A549 (cell line): Measurements from ENCODE around the gene BPIFB4. TPM values are rescaled to one million over a fixed set of nuclear protein-coding genes. Genes with fewer than 3 reads are reported as not detected.

Experiments used
- ATAC-seq, 2 experiments: fragments of 200-7000 bp in 1 of 2; fragments of >200 bp in 1 of 2; cut with Nextera tagmentation in 1 of 2; cut with Tn5 transposase in 1 of 2; 3 replicates each; pipeline versions ENCODE4 v1.8.0 to v1.9.1; 2018 to 2020; ENCODE audit warnings: mild to moderate bottlenecking in 1 of 2, moderate library complexity in 1 of 2
- CTCF ChIA-PET: fragments of 300-600 bp; sonication (Branson Sonifier 250); formaldehyde crosslinking; extraction: SDS; loops from one replicate; lab custom pipeline; 2021; ENCODE audit warnings: antibody characterized with exemption, inconsistent platforms; lab: Yijun Ruan, JAX
- POLR2A ChIA-PET: fragments of 350-600 bp; formaldehyde crosslinking; extraction: SDS; loops from one replicate; lab custom pipeline; 2021; ENCODE audit warnings: antibody characterized with exemption, inconsistent platforms; lab: Yijun Ruan, JAX
- DNase-seq, 2 experiments: peaks; one replicate each; pipeline versions ENCODE4 v3.0.0 to v3.0.0-alpha.2; 2011 to 2016; ENCODE audit warnings: low read depth in 1 of 2, low spot score in 1 of 2
- FAIRE-seq: peaks from 2 replicates; lab custom pipeline; 2011; peaks lifted over from hg19 to GRCh38; lab: Jason Lieb, UNC
- H3K27ac ChIP-seq, 2 experiments: fragments of >200 bp; sonication (Bioruptor Twin); formaldehyde crosslinking; 3 replicates each; pipeline ENCODE4 v1.5.1; 2016 to 2017
- H3K4me1 ChIP-seq: fragments of >200 bp; sonication (Bioruptor Twin); formaldehyde crosslinking; 3 replicates; pipeline ENCODE4 v1.6.1; 2016
- H3K4me2 ChIP-seq: fragments of >200 bp; sonication (Bioruptor Twin); formaldehyde crosslinking; 3 replicates; pipeline ENCODE4 v1.6.1; 2016
- H3K4me3 ChIP-seq: fragments of >200 bp; sonication (Bioruptor Twin); formaldehyde crosslinking; 3 replicates; pipeline ENCODE4 v1.5.1; 2016
- H3K9me3 ChIP-seq: fragments of >200 bp; sonication (Bioruptor Twin); formaldehyde crosslinking; 3 replicates; pipeline ENCODE4 v1.6.1; 2016
- BHLHE40 ChIP-seq: IDR thresholded peaks from 2 replicates; pipeline ENCODE4 v1.6.1; 2012; ENCODE audit warnings: low read depth, low read length, inconsistent platforms
- CBX2 ChIP-seq: fragments of 200-600 bp; sonication (generic); IDR thresholded peaks from 2 replicates; pipeline ENCODE4 v1.6.1; 2016; ENCODE audit warnings: low read depth, mild to moderate bottlenecking, borderline replicate concordance
- CBX8 ChIP-seq: fragments of 200-600 bp; sonication (generic); IDR thresholded peaks from 2 replicates; pipeline ENCODE4 v1.6.1; 2016
- CEBPB ChIP-seq, 2 experiments: fragments of >200 bp in 1 of 2; sonication (Bioruptor Twin) in 1 of 2; formaldehyde crosslinking in 1 of 2; IDR thresholded peaks; 2 replicates each; pipeline ENCODE4 v1.6.1; 2012 to 2016
- CHD4 ChIP-seq: fragments of 200-600 bp; sonication (generic); IDR thresholded peaks from 2 replicates; pipeline ENCODE4 v1.6.1; 2016; ENCODE audit warnings: antibody characterized with exemption, mild to moderate bottlenecking, borderline replicate concordance
- EHF ChIP-seq: fragments of 250-450 bp; sonication (Bioruptor Pico); IDR thresholded peaks from 2 replicates; pipeline ENCODE4 v1.5.0; 2020; ENCODE audit warnings: mild to moderate bottlenecking
- EP300 ChIP-seq, 2 experiments: fragments of >200 bp; sonication (Bioruptor Twin); formaldehyde crosslinking; IDR thresholded peaks; 2 replicates in 1 of 2; 3 replicates in 1 of 2; pipeline ENCODE4 v1.6.1; 2016 to 2017
- ESRRA ChIP-seq: fragments of 150-350 bp; IDR thresholded peaks from 2 replicates; pipeline ENCODE4 v1.6.1; 2014; ENCODE audit warnings: mild to moderate bottlenecking, low read length, borderline replicate concordance
- FOSB ChIP-seq: fragments of 250-450 bp; sonication (Bioruptor Pico); IDR thresholded peaks from 2 replicates; pipeline ENCODE4 v1.5.0; 2020; ENCODE audit warnings: mild to moderate bottlenecking, moderate library complexity
- GATA3 ChIP-seq: IDR thresholded peaks from 2 replicates; pipeline ENCODE4 v1.6.1; 2012; ENCODE audit warnings: borderline replicate concordance
- HDAC2 ChIP-seq: fragments of 200-600 bp; sonication (generic); IDR thresholded peaks from 2 replicates; pipeline ENCODE4 v1.6.1; 2016
- HEYL ChIP-seq: fragments of 250-450 bp; sonication (Bioruptor Pico); IDR thresholded peaks from 2 replicates; pipeline ENCODE4 v1.8.0; 2021; ENCODE audit warnings: mild to moderate bottlenecking, moderate library complexity
- JUNB ChIP-seq: fragments of >200 bp; sonication (Bioruptor Twin); formaldehyde crosslinking; IDR thresholded peaks from 2 replicates; pipeline ENCODE4 v1.6.1; 2016
- KDM1A ChIP-seq: fragments of 200-600 bp; sonication (generic); IDR thresholded peaks from 2 replicates; pipeline ENCODE4 v1.6.1; 2016; ENCODE audit warnings: low read depth, mild to moderate bottlenecking
- MAFK ChIP-seq: fragments of 450-650 bp; IDR thresholded peaks from 2 replicates; pipeline ENCODE4 v1.6.1; 2014; ENCODE audit not compliant: partially characterized antibody
- MAZ ChIP-seq: fragments of 150-350 bp; IDR thresholded peaks from 2 replicates; pipeline ENCODE4 v1.6.1; 2014; ENCODE audit warnings: antibody characterized with exemption, low read depth, low read length, borderline replicate concordance
- MYC ChIP-seq: IDR thresholded peaks from 2 replicates; pipeline ENCODE4 v1.6.1; 2012; ENCODE audit warnings: mild to moderate bottlenecking, inconsistent platforms, low read length, improper control_type of control experiment, borderline replicate concordance
- POLR2A ChIP-seq: IDR thresholded peaks from 2 replicates; pipeline ENCODE4 v1.6.1; 2012; ENCODE audit warnings: mild to moderate bottlenecking, low read length
- POLR2AphosphoS2 ChIP-seq: conservative IDR thresholded peaks from 2 replicates; pipeline ENCODE4 v1.6.1; 2012; ENCODE audit warnings: low read length, improper control_type of control experiment, inconsistent platforms
- RARB ChIP-seq: fragments of 250-450 bp; sonication (Bioruptor Pico); IDR thresholded peaks from 2 replicates; pipeline ENCODE4 v1.8.0; 2021; ENCODE audit warnings: mild to moderate bottlenecking, moderate library complexity
- RFX5 ChIP-seq: fragments of 450-650 bp; IDR thresholded peaks from 2 replicates; pipeline ENCODE4 v1.7.1; 2014; ENCODE audit warnings: antibody characterized with exemption, mild to moderate bottlenecking, moderate library complexity
- SMC3 ChIP-seq: fragments of >200 bp; sonication (Bioruptor Twin); formaldehyde crosslinking; IDR thresholded peaks from 3 replicates; pipeline ENCODE4 v1.6.1; 2018; ENCODE audit warnings: inconsistent platforms
- SREBF2 ChIP-seq: fragments of 450-650 bp; IDR thresholded peaks from 2 replicates; pipeline ENCODE4 v1.6.1; 2014; ENCODE audit warnings: mild to moderate bottlenecking, moderate library complexity
- TP53 ChIP-seq: fragments of 250-450 bp; sonication (Bioruptor Pico); IDR thresholded peaks from 2 replicates; pipeline ENCODE4 v1.5.0; 2021; ENCODE audit warnings: mild to moderate bottlenecking, moderate library complexity
- ZFP36 ChIP-seq: fragments of 450-650 bp; IDR thresholded peaks from 2 replicates; pipeline ENCODE4 v1.6.1; 2014; ENCODE audit warnings: borderline replicate concordance; ENCODE audit not compliant: partially characterized antibody
- ZSCAN20 ChIP-seq: fragments of 250-450 bp; sonication (Bioruptor Pico); IDR thresholded peaks from 2 replicates; pipeline ENCODE4 v1.8.0; 2022; ENCODE audit warnings: mild to moderate bottlenecking, moderate library complexity
- WGBS: methylation state at CpG from one replicate; pipeline ENCODE4 v1.1.6; 2017; ENCODE audit errors: missing lambda C conversion rate; 5-methylcytosine and 5-hydroxymethylcytosine counted together
- polyA plus RNA-seq, 4 experiments: library from polyadenylated mRNA; depleted of rRNA in 3 of 4; stranded (reverse); fragments of >200 nt; fragmentation: RNase III in 1 of 4; extraction: RNeasy Plus Mini Kit Qiagen cat#74134 plus additional on column Dnase treatment in 1 of 4; gene quantifications; 2 replicates in 3 of 4; 3 replicates in 1 of 4; pipeline ENCODE4 v1.2.3, GENCODE V29; 2011 to 2017
- TF ChIP-seq, protein P1 (sequence below): IDR thresholded peaks from 2 replicates; pipeline ENCODE4 v1.6.1; 2012
- TF ChIP-seq, protein P2 (sequence below): fragments of >200 bp; sonication (Bioruptor Twin); formaldehyde crosslinking; IDR thresholded peaks from 3 replicates; pipeline ENCODE4 v1.6.1; 2016
- TF ChIP-seq, protein P3 (sequence below): fragments of 150-350 bp; IDR thresholded peaks from 2 replicates; pipeline ENCODE4 v1.6.1; 2014; ENCODE audit warnings: low read depth, mild to moderate bottlenecking, low read length

BPIFB4 gene
- polyA plus RNA-seq, 2 of the 4 experiments (the other 2 are of a cell fraction): not detected

DNA sequence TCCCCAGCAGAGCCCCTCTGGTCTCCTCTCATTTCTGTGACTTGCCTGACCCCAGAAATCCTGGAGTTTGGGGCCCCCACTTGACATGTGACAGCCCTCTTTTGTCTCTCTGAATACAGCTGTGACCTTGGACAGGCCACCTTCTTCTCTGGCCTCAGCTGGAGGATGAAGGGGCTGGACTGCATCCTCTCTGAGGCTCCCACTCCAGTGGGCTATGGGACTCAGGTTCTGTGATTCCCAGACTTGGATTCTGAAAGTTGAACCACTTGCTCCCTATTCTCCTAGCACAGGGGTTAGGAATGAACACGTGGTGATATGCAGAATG, 16.7 kb upstream of the BPIFB4 start:
- no peak overlapping the region for H3K4me2 ChIP-seq
- CTCF ChIA-PET: interaction anchor here (0.6 to 1.7 kb wide), 4 partner anchors 9 to 411 kb away, joined by 3 to 4 read pairs (median 3); no protein-coding TSS in a partner anchor
- H3K9me3 ChIP-seq: no peaks in the 10 kb centered on the region
- H3K4me1 ChIP-seq: no peaks in the 10 kb centered on the region
- ATAC-seq: no peak
- DNase-seq: no peak
- FAIRE-seq: no peak
- 11% methylated on average over 1 of the region's 1 CpG for WGBS
- no peak for TF ChIP-seq RARB (CRISPR knock-in tag)
- TF ChIP-seq, protein P1, sequence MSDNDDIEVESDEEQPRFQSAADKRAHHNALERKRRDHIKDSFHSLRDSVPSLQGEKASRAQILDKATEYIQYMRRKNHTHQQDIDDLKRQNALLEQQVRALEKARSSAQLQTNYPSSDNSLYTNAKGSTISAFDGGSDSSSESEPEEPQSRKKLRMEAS: no peak
- no peak for TF ChIP-seq HEYL (CRISPR knock-in tag)
- TF ChIP-seq ZFP36: no peak
- no peak for TF ChIP-seq TP53 (CRISPR knock-in tag)
- TF ChIP-seq CBX8: no peak
- no peak for TF ChIP-seq ESRRA
- no peak for TF ChIP-seq SREBF2
- TF ChIP-seq GATA3: no peak
- TF ChIP-seq EP300 (IDR thresholded peaks at IDR 0.05): no peak
- TF ChIP-seq, protein P2, sequence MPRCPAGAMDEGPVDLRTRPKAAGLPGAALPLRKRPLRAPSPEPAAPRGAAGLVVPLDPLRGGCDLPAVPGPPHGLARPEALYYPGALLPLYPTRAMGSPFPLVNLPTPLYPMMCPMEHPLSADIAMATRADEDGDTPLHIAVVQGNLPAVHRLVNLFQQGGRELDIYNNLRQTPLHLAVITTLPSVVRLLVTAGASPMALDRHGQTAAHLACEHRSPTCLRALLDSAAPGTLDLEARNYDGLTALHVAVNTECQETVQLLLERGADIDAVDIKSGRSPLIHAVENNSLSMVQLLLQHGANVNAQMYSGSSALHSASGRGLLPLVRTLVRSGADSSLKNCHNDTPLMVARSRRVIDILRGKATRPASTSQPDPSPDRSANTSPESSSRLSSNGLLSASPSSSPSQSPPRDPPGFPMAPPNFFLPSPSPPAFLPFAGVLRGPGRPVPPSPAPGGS: no peak
- TF ChIP-seq CHD4: no peak
- TF ChIP-seq MAFK: no peak
- no peak for TF ChIP-seq JUNB
- no peak overlapping the region for H3K4me3 ChIP-seq
- H3K27ac ChIP-seq: no peak overlapping the region
- POLR2A ChIA-PET: no interaction called here

DNA sequence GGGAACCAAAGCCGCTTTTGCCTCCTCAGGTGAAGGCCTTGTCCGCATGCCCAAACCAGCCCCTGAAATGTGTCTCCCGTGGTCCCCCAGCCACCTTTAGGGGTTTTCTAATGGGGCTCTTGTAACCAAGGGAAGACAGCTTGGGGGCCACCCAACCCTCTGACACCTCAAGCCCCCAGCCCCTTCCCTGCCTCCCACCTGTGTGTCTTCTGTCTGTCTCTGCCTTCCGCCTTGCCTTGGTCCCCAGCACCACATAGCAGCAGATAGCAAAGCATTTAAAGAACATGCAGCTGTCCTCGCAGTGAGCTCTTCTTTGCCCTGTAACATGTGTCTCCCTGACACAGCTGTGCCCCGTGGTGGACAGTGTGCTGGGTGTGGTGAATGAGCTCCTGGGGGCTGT, 16.2 kb upstream of the BPIFB4 start:
- ATAC-seq (no peak), FAIRE-seq (no peak), DNase-seq (no peak)
- POLR2A ChIA-PET: no interaction called here
- TF ChIP-seq GATA3: no peak
- no peak for TF ChIP-seq EHF (CRISPR knock-in tag)
- no peak for TF ChIP-seq CBX8
- TF ChIP-seq FOSB (CRISPR knock-in tag): no peak
- TF ChIP-seq, protein P2: no peak
- no peak for TF ChIP-seq CEBPB (IDR thresholded peaks at IDR 0.05)
- TF ChIP-seq POLR2AphosphoS2: no peak
- no peak for TF ChIP-seq KDM1A
- no peak for TF ChIP-seq MAZ
- TF ChIP-seq SMC3: no peak
- TF ChIP-seq BHLHE40: no peak
- no peak for TF ChIP-seq POLR2A
- TF ChIP-seq CBX2: no peak
- no peak for TF ChIP-seq MYC
- TF ChIP-seq RFX5: no peak
- TF ChIP-seq HDAC2: no peak
- TF ChIP-seq, protein P3, sequence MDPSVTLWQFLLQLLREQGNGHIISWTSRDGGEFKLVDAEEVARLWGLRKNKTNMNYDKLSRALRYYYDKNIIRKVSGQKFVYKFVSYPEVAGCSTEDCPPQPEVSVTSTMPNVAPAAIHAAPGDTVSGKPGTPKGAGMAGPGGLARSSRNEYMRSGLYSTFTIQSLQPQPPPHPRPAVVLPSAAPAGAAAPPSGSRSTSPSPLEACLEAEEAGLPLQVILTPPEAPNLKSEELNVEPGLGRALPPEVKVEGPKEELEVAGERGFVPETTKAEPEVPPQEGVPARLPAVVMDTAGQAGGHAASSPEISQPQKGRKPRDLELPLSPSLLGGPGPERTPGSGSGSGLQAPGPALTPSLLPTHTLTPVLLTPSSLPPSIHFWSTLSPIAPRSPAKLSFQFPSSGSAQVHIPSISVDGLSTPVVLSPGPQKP: no peak
- no peak for TF ChIP-seq ZSCAN20 (CRISPR knock-in tag)
- Histone ChIP-seq H3K4me2 (no peak overlapping the region), H3K4me3 (no peak overlapping the region), H3K9me3 (no peaks in the 10 kb centered on the region), H3K4me1 (no peaks in the 10 kb centered on the region), H3K27ac (no peak overlapping the region)
- CTCF ChIA-PET: interaction anchor here (1.7 kb wide), 1 partner anchor 149 kb away, joined by 4 read pairs; no protein-coding TSS in a partner anchor
- 72% methylated on average over 5 of the region's 6 CpGs for WGBS
